ENCODE results near the gene FTSJ3.
"Not testable (repeated sequence)": the region's sequence is repeated elsewhere in the genome, so short reads cannot be mapped to it uniquely, and the experiment has no call there.

The FTSJ3 gene

GRCh38 chr17:63830278-63830677 lies 2.8 kb upstream of the FTSJ3 start:
- DNase-seq (ENCODE audit: low read depth, low spot score), result no peak

- no peak for DNase-seq (ENCODE audit: low read depth, low spot score)
Observed at GRCh38 chr17:63828936-63829335, 1.5 kb upstream of the FTSJ3 start.

GRCh38 chr17:63827801-63828221 lies 348 bp upstream of the FTSJ3 start:
- no peak for DNase-seq (ENCODE audit: low read depth, low spot score)

GRCh38 chr17:63826468-63827001 lies 928 bp downstream of the FTSJ3 start:
- no peak for DNase-seq (ENCODE audit: low read depth, low spot score)

GRCh38 chr17:63824362-63824761 lies 3.1 kb downstream of the FTSJ3 start:
- DNase-seq (ENCODE audit: low read depth, low spot score), result no peak

GRCh38 chr17:63823659-63824331 lies 3.7 kb downstream of the FTSJ3 start:
- DNase-seq (ENCODE audit: low read depth, low spot score), result no peak

- no peak for DNase-seq (ENCODE audit: low read depth, low spot score)
Observed at GRCh38 chr17:63822537-63822936, 4.9 kb downstream of the FTSJ3 start.

- DNase-seq (ENCODE audit: low read depth, low spot score), result no peak
Observed at GRCh38 chr17:63821804-63822203, 5.7 kb downstream of the FTSJ3 start.

- no peak for DNase-seq (ENCODE audit: low read depth, low spot score)
Observed at GRCh38 chr17:63820963-63821561, 6.4 kb downstream of the FTSJ3 start.

- no peak for DNase-seq (ENCODE audit: low read depth, low spot score)
Observed at GRCh38 chr17:63819585-63820537, 7.6 kb downstream of the FTSJ3 start.

GRCh38 chr17:63819131-63819530 lies 8.3 kb downstream of the FTSJ3 start:
- no peak for DNase-seq (ENCODE audit: low read depth, low spot score)

GRCh38 chr17:63817736-63818385 lies 9.6 kb downstream of the FTSJ3 start:
- no peak for DNase-seq (ENCODE audit: low read depth, low spot score)

GRCh38 chr17:63816669-63817068 lies 10.8 kb downstream of the FTSJ3 start:
- no peak for DNase-seq (ENCODE audit: low read depth, low spot score)

GRCh38 chr17:63816123-63816522 lies 11.3 kb downstream of the FTSJ3 start:
- no peak for DNase-seq (ENCODE audit: low read depth, low spot score)

- DNase-seq (ENCODE audit: low read depth, low spot score), result no peak
Observed at GRCh38 chr17:63809970-63810369, 17.5 kb downstream of the FTSJ3 start.

- no peak for DNase-seq (ENCODE audit: low read depth, low spot score)
Observed at GRCh38 chr17:63805591-63805990, 21.9 kb downstream of the FTSJ3 start.

GRCh38 chr17:63804328-63804727 lies 23.1 kb downstream of the FTSJ3 start:
- no peak for DNase-seq (ENCODE audit: low read depth, low spot score)

GRCh38 chr17:63800783-63801182 lies 26.7 kb downstream of the FTSJ3 start:
- no peak for DNase-seq (ENCODE audit: low read depth, low spot score)

GRCh38 chr17:63798572-63799106 lies 28.8 kb downstream of the FTSJ3 start:
- DNase-seq (ENCODE audit: low read depth, low spot score), result no peak

- DNase-seq (ENCODE audit: low read depth, low spot score), result not testable (repeated sequence)
Observed at GRCh38 chr17:63796375-63796774, 31.1 kb downstream of the FTSJ3 start.

GRCh38 chr17:63792055-63792729 lies 35.3 kb downstream of the FTSJ3 start:
- no peak for DNase-seq (ENCODE audit: low read depth, low spot score)
